ENCODE measurements around the gene R3HDM2. TPM values are rescaled to one million over a fixed set of nuclear protein-coding genes. Genes with fewer than 3 reads are reported as not detected.

Gene R3HDM2
- total and polyA plus RNA-seq, 2 donors from 2014 or later: 16.5 to 67.3 TPM

DNA sequence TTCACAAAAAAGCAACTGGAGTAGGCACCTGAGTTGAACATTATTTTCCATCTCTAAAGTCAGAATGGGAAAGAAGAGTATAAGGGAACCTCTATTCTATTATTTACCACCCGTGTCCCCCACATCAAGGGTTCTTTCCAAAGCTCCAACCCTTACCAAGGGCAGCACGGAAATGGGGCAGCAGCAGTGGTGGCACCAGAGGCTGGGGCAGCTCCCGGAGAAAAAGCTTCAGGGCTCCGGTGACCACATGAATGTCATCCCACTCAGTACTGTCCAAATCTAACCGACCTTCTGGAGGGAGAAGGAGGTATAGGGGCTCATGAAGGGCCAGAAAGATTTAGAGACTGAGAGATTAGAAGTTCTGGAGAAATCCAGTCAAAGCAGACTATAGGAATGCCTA lies 43.0 kb upstream of the R3HDM2 start:
- H3K9me3 ChIP-seq (ENCODE audit: control insufficient read depth in 2 of 3, insufficient read depth in 1 of 3, low read length in 3 of 3): no peaks in the 10 kb centered on the region
- H3K9ac ChIP-seq (ENCODE audit: low read length in 3 of 3): no peak overlapping the region
- no peak overlapping the region for H3K27ac ChIP-seq (ENCODE audit: low read depth in 2 of 2, low read length in 2 of 2)
- peaks cover 0 to 16% (median 0%) of the 10 kb centered on the region in 3 donors for H3K4me1 ChIP-seq (ENCODE audit: control insufficient read depth in 2 of 3, insufficient read depth in 2 of 3, low read depth in 1 of 3, low read length in 3 of 3)
- FAIRE-seq (no peak), DNase-seq (peak in 1 of 5 donors; percentile 33)
- H3K36me3 ChIP-seq (ENCODE audit: control insufficient read depth in 2 of 3, insufficient read depth in 3 of 3, low read length in 3 of 3): no peaks in the 10 kb centered on the region
- no peak overlapping the region for H3K4me3 ChIP-seq (ENCODE audit: low read length in 3 of 3)
- peaks cover 25% of the 10 kb centered on the region for H3K27me3 ChIP-seq (ENCODE audit: control insufficient read depth, insufficient read depth, low read length)
- no peak for TF ChIP-seq CTCF (IDR thresholded peaks at IDR 0.05; ENCODE audit: borderline replicate concordance, extremely low read depth, insufficient read depth)
- intact Hi-C loops (cut with DNase I): no loop called here

- H3K36me3 ChIP-seq (ENCODE audit: control insufficient read depth in 2 of 3, insufficient read depth in 3 of 3, low read length in 3 of 3): no peaks in the 10 kb centered on the region
- H3K9me3 ChIP-seq (ENCODE audit: control insufficient read depth in 2 of 3, insufficient read depth in 1 of 3, low read length in 3 of 3): no peaks in the 10 kb centered on the region
- H3K27ac ChIP-seq (ENCODE audit: low read depth in 2 of 2, low read length in 2 of 2): no peak overlapping the region
- DNase-seq (no peak), FAIRE-seq (no peak)
- H3K4me1 ChIP-seq (ENCODE audit: control insufficient read depth in 2 of 3, insufficient read depth in 2 of 3, low read depth in 1 of 3, low read length in 3 of 3): peaks cover 0 to 16% (median 0%) of the 10 kb centered on the region in 3 donors
- no peak overlapping the region for H3K9ac ChIP-seq (ENCODE audit: low read length in 3 of 3)
- TF ChIP-seq CTCF (IDR thresholded peaks at IDR 0.05; ENCODE audit: borderline replicate concordance, extremely low read depth, insufficient read depth): no peak
- H3K4me3 ChIP-seq (ENCODE audit: low read length in 3 of 3): no peak overlapping the region
- intact Hi-C loops (cut with DNase I): no loop called here
- peaks cover 25% of the 10 kb centered on the region for H3K27me3 ChIP-seq (ENCODE audit: control insufficient read depth, insufficient read depth, low read length)
Observed at GRCh38 chr12:57473392-57473791, 42.5 kb upstream of the R3HDM2 start.

- DNase-seq (no peak), FAIRE-seq (no peak)
- H3K36me3 ChIP-seq (ENCODE audit: control insufficient read depth in 2 of 3, insufficient read depth in 3 of 3, low read length in 3 of 3): no peaks in the 10 kb centered on the region
- TF ChIP-seq CTCF (IDR thresholded peaks at IDR 0.05; ENCODE audit: borderline replicate concordance, extremely low read depth, insufficient read depth): no peak
- no peaks in the 10 kb centered on the region for H3K9me3 ChIP-seq (ENCODE audit: control insufficient read depth in 2 of 3, insufficient read depth in 1 of 3, low read length in 3 of 3)
- H3K4me1 ChIP-seq (ENCODE audit: control insufficient read depth in 2 of 3, insufficient read depth in 2 of 3, low read depth in 1 of 3, low read length in 3 of 3): peaks cover 0 to 16% (median 0%) of the 10 kb centered on the region in 3 donors
- no peak overlapping the region for H3K9ac ChIP-seq (ENCODE audit: low read length in 3 of 3)
- H3K27me3 ChIP-seq (ENCODE audit: control insufficient read depth, insufficient read depth, low read length): peaks cover 25% of the 10 kb centered on the region
- no peak overlapping the region for H3K4me3 ChIP-seq (ENCODE audit: low read length in 3 of 3)
- no peak overlapping the region for H3K27ac ChIP-seq (ENCODE audit: low read depth in 2 of 2, low read length in 2 of 2)
- intact Hi-C loops (cut with DNase I): no loop called here
Observed at GRCh38 chr12:57472391-57472790, 41.5 kb upstream of the R3HDM2 start.

- H3K4me1 ChIP-seq (ENCODE audit: control insufficient read depth in 2 of 3, insufficient read depth in 2 of 3, low read depth in 1 of 3, low read length in 3 of 3): peaks cover 0 to 16% (median 0%) of the 10 kb centered on the region in 3 donors
- FAIRE-seq (no peak), DNase-seq (peak in 1 of 5 donors; percentile 8)
- TF ChIP-seq CTCF (IDR thresholded peaks at IDR 0.05; ENCODE audit: borderline replicate concordance, extremely low read depth, insufficient read depth): no peak
- no peak overlapping the region for H3K9ac ChIP-seq (ENCODE audit: low read length in 3 of 3)
- no peak overlapping the region for H3K27ac ChIP-seq (ENCODE audit: low read depth in 2 of 2, low read length in 2 of 2)
- H3K27me3 ChIP-seq (ENCODE audit: control insufficient read depth, insufficient read depth, low read length): peaks cover 20% of the 10 kb centered on the region
- H3K9me3 ChIP-seq (ENCODE audit: control insufficient read depth in 2 of 3, insufficient read depth in 1 of 3, low read length in 3 of 3): no peaks in the 10 kb centered on the region
- H3K36me3 ChIP-seq (ENCODE audit: control insufficient read depth in 2 of 3, insufficient read depth in 3 of 3, low read length in 3 of 3): no peaks in the 10 kb centered on the region
- intact Hi-C loops (cut with DNase I): no loop called here
- H3K4me3 ChIP-seq (ENCODE audit: low read length in 3 of 3): no peak overlapping the region
Observed at GRCh38 chr12:57471661-57472060, 40.8 kb upstream of the R3HDM2 start.
